Testis (tissue), 2 donors: ENCODE measurements around the gene C17orf113.

ENCODE experiments used
- POLR2A ChIP-seq: fragments of 450-650 bp; IDR thresholded peaks from one replicate; pipeline ENCODE4 v1.6.1; 2017; ENCODE audit warnings: antibody characterized with exemption, mild to moderate bottlenecking, moderate library complexity
- TF ChIP-seq, protein P1 (sequence below), 3 experiments: fragments of 450-650 bp in 2 of 3; fragments of 200-600 bp in 1 of 3; sonication (generic) in 1 of 3; IDR thresholded peaks; one replicate each; pipeline ENCODE4 v1.5.1; 2016 to 2019; ENCODE audit warnings: antibody characterized with exemption in 3 of 3, mild to moderate bottlenecking in 2 of 3, moderate library complexity in 1 of 3

DNA sequence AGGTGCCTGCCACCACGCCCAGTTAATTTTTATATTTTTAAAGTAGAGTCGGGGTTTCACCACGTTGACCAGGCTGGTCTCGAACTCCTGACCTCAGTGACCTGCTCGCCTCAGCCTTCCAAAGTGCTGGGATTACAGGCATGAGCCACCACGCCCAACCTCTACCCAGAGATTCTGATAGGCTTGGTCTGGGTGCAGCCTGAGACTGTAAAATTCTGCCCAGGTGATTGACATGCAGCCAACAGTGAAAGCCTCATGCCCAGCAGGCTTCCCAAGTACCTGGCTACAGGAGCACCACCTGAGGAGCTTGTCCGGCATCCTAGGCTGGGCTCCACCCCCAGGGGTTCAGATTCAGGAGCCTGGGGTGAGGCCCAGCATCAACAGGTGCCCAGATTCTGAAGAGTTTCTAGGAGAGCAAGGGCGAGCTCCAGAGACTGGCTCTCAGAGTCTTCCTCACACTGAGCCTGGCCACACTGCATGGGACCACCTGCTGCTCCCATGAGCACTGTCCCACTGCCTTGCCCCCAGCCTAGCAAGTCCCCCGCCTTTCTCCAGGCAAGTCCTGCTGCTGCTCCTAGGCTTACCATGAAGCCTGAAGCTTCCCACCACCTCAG lies 31.2 kb upstream of the C17orf113 start:
- TF ChIP-seq, protein P1, sequence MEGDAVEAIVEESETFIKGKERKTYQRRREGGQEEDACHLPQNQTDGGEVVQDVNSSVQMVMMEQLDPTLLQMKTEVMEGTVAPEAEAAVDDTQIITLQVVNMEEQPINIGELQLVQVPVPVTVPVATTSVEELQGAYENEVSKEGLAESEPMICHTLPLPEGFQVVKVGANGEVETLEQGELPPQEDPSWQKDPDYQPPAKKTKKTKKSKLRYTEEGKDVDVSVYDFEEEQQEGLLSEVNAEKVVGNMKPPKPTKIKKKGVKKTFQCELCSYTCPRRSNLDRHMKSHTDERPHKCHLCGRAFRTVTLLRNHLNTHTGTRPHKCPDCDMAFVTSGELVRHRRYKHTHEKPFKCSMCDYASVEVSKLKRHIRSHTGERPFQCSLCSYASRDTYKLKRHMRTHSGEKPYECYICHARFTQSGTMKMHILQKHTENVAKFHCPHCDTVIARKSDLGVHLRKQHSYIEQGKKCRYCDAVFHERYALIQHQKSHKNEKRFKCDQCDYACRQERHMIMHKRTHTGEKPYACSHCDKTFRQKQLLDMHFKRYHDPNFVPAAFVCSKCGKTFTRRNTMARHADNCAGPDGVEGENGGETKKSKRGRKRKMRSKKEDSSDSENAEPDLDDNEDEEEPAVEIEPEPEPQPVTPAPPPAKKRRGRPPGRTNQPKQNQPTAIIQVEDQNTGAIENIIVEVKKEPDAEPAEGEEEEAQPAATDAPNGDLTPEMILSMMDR (IDR thresholded peaks at IDR 0.05): no peak
- TF ChIP-seq POLR2A: no peak
